ENCODE measurements around the gene ARFGAP3.

The ARFGAP3 gene

GRCh38 chr22:42856179-42856864, 751 bp downstream of the ARFGAP3 start:
- no peak for DNase-seq (ENCODE audit: low read depth)
- in situ Hi-C loops (cut with HindIII; ENCODE audit: low sequenced_read_pairs): no loop called here
- H3K4me3 ChIP-seq (ENCODE audit: low read depth, low read length): peak overlapping the region; percentile 73
- TF ChIP-seq CTCF (IDR thresholded peaks at IDR 0.05; ENCODE audit: low read depth, low read length, missing control alignments): no peak

- no peak for TF ChIP-seq CTCF (IDR thresholded peaks at IDR 0.05; ENCODE audit: low read depth, low read length, missing control alignments)
- no peak for DNase-seq (ENCODE audit: low read depth)
- peak overlapping the region; percentile 73 for H3K4me3 ChIP-seq (ENCODE audit: low read depth, low read length)
- in situ Hi-C loops (cut with HindIII; ENCODE audit: low sequenced_read_pairs): no loop called here
Observed at GRCh38 chr22:42855721-42856120, 1.4 kb downstream of the ARFGAP3 start.

GRCh38 chr22:42855211-42855610, 1.9 kb downstream of the ARFGAP3 start:
- DNase-seq (ENCODE audit: low read depth): no peak
- peak overlapping the region; percentile 73 for H3K4me3 ChIP-seq (ENCODE audit: low read depth, low read length)
- in situ Hi-C loops (cut with HindIII; ENCODE audit: low sequenced_read_pairs): no loop called here
- no peak for TF ChIP-seq CTCF (IDR thresholded peaks at IDR 0.05; ENCODE audit: low read depth, low read length, missing control alignments)

- no peak for DNase-seq (ENCODE audit: low read depth)
- in situ Hi-C loops (cut with HindIII; ENCODE audit: low sequenced_read_pairs): no loop called here
Observed at GRCh38 chr22:42848941-42849550, 8.0 kb downstream of the ARFGAP3 start.

GRCh38 chr22:42847110-42847509, 10.0 kb downstream of the ARFGAP3 start:
- DNase-seq (ENCODE audit: low read depth): no peak
- no peak for TF ChIP-seq CTCF (IDR thresholded peaks at IDR 0.05; ENCODE audit: low read depth, low read length, missing control alignments)
- H3K4me3 ChIP-seq (ENCODE audit: low read depth, low read length): no peak overlapping the region
- in situ Hi-C loops (cut with HindIII; ENCODE audit: low sequenced_read_pairs): no loop called here

More at GRCh38 chr22:42848941-42849550, 8.0 kb downstream of the ARFGAP3 start:
- no peak for TF ChIP-seq CTCF (IDR thresholded peaks at IDR 0.05; ENCODE audit: low read depth, low read length, missing control alignments)
- H3K4me3 ChIP-seq (ENCODE audit: low read depth, low read length): no peak overlapping the region

- no peak overlapping the region for H3K4me3 ChIP-seq (ENCODE audit: low read depth, low read length)
- in situ Hi-C loops (cut with HindIII; ENCODE audit: low sequenced_read_pairs): no loop called here
- no peak for TF ChIP-seq CTCF (IDR thresholded peaks at IDR 0.05; ENCODE audit: low read depth, low read length, missing control alignments)
- DNase-seq (ENCODE audit: low read depth): no peak
Observed at GRCh38 chr22:42844756-42845155, 12.3 kb downstream of the ARFGAP3 start.

Data from astrocyte of the cerebellum (primary cell).